SIG-M5 treated with dmso at 0.1 percent for 504 hours (cell line): ENCODE measurements around the gene LTA.
A peak's percentile ranks its signal among the peaks of the same experiment; 100 is the strongest.

Experiments
- DNase-seq: peaks from one replicate; lab custom pipeline; 2025; ENCODE audit not compliant: unreplicated experiment; lab: John Stamatoyannopoulos, UW

LTA gene

DNA sequence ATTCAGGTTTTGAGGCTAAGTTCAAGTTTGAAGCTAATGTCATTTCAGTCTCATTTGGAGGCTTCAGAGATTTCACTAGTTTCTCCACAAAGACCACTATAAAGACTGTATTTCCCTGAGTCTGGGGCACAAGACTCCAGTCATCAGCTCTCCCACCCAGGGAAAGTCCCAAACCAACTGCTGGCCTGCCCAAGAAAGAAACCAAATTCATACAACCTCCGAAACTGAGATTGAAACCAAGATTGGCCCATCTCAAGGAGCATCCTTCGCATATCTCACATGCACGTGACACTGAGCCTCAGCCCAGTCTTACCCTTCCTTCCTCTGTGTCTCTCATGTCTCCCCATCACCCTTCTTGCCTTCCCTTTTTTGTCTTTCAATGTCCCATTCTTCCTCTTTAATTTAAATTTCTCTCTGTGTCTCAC lies 3.5 kb upstream of the LTA start:
- peak; percentile 76 for DNase-seq

DNA sequence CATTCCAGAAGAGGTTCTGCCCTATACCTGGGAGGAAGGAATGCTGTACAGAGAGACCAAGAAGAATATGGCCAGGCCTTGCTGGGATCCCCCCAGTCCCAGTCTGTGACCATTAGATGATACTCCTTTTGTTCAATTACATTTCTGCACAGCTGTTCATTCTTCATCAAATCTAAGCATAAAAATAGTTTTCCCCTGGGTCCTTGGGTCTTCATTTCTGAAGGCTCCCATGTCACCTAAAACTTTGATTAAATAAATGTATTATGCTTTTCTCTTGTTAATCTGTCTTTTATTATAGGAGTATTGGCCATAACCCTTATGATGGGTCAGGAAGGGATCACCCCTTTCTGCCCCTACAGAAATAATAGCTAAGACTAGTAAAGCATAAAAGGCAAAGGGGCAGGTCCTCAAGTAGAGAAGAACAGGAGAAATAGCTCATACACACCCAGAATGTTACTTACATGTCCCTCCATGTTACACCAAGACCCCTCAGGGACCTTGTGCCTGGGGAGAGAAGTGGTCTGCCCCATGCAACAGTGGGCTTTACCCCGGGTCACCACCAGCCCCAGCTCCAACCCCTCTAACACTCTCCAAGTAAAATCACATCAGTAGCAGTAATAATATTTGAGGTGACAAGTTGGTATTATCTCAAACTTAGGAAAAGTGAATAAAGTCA lies 2.1 kb upstream of the LTA start:
- DNase-seq = no peak

DNA sequence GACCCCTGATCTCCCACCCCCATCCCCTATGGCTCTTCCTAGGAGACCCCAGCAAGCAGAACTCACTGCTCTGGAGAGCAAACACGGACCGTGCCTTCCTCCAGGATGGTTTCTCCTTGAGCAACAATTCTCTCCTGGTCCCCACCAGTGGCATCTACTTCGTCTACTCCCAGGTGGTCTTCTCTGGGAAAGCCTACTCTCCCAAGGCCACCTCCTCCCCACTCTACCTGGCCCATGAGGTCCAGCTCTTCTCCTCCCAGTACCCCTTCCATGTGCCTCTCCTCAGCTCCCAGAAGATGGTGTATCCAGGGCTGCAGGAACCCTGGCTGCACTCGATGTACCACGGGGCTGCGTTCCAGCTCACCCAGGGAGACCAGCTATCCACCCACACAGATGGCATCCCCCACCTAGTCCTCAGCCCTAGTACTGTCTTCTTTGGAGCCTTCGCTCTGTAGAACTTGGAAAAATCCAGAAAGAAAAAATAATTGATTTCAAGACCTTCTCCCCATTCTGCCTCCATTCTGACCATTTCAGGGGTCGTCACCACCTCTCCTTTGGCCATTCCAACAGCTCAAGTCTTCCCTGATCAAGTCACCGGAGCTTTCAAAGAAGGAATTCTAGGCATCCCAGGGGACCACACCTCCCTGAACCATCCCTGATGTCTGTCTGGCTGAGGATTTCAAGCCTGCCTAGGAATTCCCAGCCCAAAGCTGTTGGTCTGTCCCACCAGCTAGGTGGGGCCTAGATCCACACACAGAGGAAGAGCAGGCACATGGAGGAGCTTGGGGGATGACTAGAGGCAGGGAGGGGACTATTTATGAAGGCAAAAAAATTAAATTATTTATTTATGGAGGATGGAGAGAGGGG lies 1.4 kb downstream of the LTA start:
- no peak for DNase-seq

- DNase-seq = no peak
Observed at GRCh38 chr6:31574106-31575061, 2.3 kb downstream of the LTA start.

DNA sequence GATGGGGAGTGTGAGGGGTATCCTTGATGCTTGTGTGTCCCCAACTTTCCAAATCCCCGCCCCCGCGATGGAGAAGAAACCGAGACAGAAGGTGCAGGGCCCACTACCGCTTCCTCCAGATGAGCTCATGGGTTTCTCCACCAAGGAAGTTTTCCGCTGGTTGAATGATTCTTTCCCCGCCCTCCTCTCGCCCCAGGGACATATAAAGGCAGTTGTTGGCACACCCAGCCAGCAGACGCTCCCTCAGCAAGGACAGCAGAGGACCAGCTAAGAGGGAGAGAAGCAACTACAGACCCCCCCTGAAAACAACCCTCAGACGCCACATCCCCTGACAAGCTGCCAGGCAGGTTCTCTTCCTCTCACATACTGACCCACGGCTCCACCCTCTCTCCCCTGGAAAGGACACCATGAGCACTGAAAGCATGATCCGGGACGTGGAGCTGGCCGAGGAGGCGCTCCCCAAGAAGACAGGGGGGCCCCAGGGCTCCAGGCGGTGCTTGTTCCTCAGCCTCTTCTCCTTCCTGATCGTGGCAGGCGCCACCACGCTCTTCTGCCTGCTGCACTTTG lies 3.3 kb downstream of the LTA start, which contains the start of gene TNF:
Gene TNF (plus strand): TSS at position 231 of the 567 bp plus-strand sequence. CDS start 177 bp downstream, at position 408.
- peak; percentile 93 for DNase-seq

GRCh38 chr6:31575952-31576685 lies 4.0 kb downstream of the LTA start:
- no peak for DNase-seq

DNA sequence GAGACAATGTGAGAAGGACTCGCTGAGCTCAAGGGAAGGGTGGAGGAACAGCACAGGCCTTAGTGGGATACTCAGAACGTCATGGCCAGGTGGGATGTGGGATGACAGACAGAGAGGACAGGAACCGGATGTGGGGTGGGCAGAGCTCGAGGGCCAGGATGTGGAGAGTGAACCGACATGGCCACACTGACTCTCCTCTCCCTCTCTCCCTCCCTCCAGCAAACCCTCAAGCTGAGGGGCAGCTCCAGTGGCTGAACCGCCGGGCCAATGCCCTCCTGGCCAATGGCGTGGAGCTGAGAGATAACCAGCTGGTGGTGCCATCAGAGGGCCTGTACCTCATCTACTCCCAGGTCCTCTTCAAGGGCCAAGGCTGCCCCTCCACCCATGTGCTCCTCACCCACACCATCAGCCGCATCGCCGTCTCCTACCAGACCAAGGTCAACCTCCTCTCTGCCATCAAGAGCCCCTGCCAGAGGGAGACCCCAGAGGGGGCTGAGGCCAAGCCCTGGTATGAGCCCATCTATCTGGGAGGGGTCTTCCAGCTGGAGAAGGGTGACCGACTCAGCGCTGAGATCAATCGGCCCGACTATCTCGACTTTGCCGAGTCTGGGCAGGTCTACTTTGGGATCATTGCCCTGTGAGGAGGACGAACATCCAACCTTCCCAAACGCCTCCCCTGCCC lies 4.9 kb downstream of the LTA start:
- DNase-seq = peak; percentile 41

DNA sequence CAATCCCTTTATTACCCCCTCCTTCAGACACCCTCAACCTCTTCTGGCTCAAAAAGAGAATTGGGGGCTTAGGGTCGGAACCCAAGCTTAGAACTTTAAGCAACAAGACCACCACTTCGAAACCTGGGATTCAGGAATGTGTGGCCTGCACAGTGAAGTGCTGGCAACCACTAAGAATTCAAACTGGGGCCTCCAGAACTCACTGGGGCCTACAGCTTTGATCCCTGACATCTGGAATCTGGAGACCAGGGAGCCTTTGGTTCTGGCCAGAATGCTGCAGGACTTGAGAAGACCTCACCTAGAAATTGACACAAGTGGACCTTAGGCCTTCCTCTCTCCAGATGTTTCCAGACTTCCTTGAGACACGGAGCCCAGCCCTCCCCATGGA lies 5.5 kb downstream of the LTA start:
- no peak for DNase-seq

GRCh38 chr6:31578184-31579118 lies 6.4 kb downstream of the LTA start:
- no peak for DNase-seq

DNA sequence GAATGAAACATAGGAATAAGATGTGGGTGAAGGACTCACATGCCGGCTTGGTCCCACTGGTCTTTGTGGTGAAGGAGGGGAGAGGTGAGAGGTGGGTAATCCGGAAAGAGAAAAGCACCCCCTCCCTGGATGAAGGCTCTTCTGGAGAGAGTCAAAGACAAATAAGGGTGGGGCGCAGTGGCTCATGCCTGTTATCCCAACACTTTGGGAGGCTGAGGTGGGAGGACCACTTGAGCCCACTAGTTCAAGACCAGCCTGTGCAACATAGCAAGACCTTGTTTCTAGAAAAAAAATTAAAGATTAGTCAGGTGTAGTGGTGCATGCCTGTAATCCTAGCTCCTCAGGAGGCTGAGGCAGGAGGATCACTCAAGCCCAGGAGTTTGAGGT lies 7.0 kb downstream of the LTA start:
- no peak for DNase-seq

GRCh38 chr6:31579546-31580437 lies 7.7 kb downstream of the LTA start:
- no peak for DNase-seq

DNA sequence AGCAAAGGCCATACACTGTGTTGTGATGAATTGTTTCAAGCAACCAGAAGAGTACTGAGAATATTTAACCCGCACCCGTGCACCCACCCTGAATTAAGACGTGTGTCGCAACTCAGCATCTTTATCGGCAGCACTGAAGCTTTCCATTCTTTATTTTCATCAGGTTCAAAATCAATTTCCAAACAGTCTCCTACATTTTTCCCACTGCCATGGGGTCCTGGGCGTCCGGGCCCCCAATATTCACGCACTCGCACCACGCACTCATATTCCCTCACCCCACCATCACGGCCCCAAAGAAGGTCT lies 8.3 kb downstream of the LTA start:
- no peak for DNase-seq

DNA sequence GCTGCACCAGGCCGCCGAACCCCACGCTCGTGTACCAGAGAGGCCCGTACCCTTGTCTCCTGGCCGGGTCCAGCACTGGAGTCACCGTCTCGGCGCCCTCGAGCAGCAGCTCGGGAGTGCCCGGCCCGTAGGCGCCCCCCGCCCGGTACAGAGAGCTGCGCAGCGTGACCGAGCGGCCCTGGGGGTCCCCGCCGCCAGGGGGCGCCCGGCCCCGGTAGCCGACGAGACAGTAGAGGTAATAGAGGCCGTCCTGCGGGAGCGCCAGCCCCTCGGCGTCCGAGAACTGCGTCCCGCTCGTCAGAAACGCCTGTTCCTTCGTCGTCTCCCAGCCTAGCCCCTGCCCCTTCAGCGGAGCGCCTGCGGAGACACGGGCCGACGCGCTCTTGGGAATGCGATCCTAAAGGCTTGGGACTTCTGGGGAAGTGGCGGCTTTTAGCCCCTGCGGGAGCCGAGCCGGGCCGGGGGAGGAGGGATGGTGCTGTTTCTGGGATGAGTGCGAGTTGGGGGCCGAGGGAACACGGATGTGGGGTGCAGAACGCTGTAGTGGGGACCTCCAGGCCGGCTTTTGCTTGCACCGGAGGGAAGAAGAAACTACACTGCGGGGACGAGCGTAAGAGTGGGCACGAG lies 8.8 kb downstream of the LTA start:
- peak; percentile 77 for DNase-seq

GRCh38 chr6:31581434-31582229 lies 9.5 kb downstream of the LTA start:
- DNase-seq = no peak

GRCh38 chr6:31582230-31582643 lies 10.1 kb downstream of the LTA start, which contains the start of gene LTB:
LTB (minus strand) TSS chr6:31582424; CDS start chr6:31582417, 7 bp downstream.
- DNase-seq = no peak

- peak; percentile 73 for DNase-seq
Observed at GRCh38 chr6:31585491-31585890, 13.4 kb downstream of the LTA start.
